GM18511 (cell line): ENCODE results near the gene FCN1.

Source experiments
- ATAC-seq: cut with Tn5 transposase; IDR thresholded peaks from one replicate; pipeline ENCODE4 v1.9.1; 2021; ENCODE audit warnings: mild to moderate bottlenecking, moderate library complexity; ENCODE audit not compliant: unreplicated experiment

FCN1 gene

DNA sequence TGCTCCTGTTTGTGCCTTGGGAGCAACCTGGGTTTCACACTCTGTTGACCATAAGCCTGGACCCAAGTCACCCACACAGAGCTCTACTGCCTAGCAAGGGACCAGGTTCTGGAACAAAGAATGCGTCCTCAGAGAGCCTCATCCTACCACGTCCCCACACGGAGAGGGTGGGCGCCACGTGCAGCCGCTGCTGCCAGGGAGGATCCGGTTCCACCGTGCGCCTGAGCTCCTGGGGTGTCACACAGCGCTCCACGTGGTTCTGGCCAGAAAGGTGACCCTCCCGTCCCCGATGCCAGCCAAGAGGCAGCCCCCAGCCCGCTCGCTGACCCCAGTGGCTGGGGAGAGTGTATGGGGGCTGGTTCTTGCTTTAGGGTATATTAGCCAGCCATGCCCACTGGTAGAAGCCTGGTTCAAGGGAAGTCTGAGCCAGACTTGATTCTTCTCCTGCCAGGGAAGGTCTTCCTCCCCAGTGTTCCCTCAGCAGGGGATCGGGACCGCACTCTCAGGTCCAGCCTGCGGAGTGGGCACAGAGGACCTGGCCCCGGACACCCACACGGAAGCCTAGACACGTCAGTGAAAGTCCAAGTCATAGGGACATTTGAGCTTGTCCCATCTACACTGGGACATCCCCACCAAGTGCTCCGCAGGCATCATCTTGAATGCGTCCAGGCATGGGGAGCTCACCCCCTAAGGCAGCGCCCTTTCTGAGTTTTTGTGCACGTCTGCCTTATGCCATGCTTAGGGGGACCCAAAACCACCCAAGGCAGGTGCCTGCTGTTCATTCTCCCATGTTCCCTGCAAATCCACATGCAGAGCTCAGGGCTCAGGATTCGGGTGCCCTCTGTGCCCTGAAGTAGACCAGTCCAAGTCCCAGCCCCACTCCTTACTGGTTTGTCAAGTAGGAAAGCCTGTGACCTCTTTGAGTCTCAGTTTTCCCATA, 2.4 kb downstream of the FCN1 start:
- ATAC-seq = no peak

DNA sequence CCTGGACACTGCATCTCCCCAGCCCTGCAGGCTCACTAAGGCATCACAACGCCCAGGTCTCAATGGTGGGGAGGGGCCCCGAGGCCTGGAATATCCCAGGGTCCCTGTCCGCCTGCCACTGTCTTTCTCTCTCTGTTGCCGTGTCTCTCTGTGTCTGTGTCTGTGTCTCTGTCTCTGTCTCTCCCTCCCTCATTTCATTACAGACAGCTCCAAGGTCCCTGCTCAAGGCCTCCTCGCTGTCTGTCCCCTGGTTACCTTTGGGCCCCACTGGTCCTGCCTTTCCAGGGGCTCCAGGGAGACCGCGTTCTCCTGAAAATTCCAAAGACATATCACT, 3.2 kb downstream of the FCN1 start:
- no peak for ATAC-seq

DNA sequence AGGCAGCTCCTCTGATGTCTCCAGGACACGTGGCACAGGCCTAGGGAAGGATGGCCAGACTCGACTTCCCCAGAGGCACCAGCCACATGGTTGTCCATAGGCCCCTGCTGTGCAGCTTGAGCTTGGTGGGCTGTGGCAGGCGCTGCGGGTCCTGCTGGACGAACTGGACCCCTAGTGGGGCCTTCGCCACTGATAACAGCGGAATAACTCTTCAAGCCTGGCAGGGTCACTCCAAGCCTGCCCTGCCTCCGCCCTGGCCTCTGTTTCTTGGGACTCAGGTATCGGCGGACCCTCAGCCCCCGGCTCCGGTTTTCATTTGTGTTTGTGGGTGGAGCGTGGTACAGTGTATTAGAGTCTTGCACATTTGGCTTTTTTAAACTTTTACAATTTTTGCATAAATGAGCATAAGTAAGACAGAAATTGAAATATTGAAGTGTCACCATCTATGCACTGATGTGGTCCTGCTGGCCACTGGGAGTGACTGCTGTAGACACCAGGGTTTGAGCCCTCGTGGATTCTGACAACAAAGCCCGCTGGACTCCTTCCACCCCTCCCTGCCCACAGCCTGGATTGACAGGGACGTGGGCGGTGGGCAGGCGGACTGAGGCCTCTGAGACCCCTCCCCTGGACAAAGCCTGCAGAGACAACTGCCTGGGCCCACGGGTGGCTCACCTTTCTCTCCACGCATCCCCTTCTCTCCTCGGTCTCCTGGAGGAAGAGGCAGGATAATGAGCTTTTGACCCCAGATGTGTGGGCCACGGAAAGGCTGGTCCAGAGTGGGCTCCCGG, 3.8 kb downstream of the FCN1 start:
- ATAC-seq = no peak

DNA sequence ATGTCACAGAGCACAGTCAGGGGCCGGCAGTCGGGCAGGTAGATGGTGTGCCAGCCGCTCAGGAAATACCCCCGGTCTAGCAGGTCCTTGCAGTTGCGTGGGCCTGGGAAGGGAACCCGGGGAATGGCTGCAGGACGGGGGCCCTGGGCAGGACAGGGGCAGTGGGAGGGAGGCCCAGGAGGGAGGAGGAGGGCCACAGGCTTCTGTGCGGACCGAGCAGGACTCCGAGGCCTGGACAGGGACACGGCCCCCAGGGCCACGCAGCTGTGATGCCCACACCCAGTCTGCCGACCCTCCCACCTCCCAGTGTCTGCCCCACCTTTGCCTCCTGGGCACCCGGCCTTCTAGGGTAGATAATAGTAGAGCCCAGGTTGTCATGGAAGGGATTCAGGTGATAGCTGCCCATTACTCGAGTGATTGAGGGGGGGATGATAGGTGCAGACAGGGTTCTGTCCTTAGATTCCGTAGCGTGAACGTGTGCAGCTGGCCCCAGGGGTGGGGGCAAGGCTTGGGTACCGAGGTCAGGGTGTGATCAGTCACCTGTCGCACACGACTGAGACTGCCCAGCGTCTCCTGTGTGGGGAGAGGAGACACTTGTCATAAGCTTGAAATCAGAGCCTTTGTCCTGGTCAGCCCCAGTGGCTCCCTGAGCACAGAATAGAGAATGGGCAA, 4.5 kb downstream of the FCN1 start:
- no peak for ATAC-seq

DNA sequence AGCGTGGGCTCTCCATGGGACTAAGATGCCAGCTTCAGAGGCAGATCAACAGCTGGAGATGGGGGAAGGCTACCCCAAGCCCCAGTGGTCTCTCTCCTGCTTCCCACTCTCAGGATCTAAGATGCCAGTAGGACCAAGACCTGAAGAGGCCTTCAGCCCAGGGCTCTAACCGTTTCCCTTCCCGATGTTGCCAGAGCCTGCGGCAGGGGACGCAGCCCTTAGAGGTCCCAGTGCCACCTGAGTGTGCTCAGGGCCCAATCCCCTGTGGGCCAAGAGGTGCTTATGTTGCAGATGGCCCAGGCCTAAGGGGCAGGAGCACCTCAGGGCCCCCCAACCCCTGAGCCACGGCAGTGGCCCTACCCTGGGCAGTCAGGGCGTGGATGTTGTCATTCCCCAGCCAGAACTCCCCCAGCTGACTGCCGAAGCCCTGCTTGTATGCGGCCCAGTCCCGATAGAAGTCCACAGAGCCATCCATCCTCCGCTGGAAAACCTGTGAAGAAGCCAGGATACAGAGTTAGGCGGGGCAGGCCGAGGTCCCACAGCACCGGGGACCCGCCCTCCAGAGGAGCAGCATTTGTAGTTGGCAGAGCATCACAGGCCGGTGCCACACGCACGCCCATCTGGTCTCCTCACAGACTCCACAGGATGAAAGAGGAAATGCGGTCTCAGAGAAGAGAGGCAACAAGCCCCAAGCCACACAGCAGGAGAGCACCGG, 5.4 kb downstream of the FCN1 start:
- no peak for ATAC-seq

DNA sequence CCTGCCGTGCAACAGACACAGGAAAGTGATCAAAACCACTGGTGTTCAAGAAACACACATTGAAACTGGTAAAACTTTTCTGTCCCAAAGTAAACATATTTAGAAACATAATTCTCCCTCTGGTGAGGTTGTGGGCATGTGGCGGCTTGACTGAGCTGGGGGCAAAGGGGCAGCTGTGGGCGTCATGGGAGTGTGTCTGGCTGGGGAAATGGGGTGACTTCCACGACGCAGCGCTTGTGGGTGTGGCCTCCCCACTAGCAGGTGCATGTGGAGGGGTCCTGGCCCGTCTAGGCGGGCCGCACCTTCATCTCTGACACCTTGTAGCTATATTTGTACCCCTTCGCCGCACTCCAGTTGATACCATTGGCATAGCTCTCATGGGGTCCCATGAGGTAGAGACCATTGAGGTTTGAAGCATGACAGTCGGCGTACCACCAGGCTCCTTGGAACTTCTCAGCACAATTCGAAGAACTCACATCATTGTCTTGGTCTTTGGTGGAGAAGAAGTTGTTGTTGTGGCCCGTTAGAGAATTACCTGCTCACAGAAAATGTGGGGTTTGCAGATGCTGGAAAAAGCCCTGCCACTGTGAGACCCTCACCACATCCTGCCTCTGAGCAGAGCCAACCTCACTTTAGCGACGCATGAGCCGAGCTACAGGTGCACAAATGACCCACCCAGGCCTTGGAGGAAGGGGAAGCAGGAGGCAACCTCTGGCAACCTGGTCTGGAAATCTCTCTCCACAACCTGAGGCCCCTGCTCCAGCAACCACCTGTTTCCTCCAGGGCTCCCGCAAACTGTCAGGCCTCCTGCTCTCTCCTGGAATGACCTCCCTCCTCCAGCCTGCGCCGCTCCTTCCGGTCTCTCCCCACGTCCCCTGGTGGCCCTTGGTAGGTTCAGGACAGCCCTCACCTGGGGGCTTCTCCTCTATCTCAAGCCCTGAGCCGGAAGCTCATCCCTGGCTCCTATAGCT, 7.9 kb downstream of the FCN1 start:
- no peak for ATAC-seq

DNA sequence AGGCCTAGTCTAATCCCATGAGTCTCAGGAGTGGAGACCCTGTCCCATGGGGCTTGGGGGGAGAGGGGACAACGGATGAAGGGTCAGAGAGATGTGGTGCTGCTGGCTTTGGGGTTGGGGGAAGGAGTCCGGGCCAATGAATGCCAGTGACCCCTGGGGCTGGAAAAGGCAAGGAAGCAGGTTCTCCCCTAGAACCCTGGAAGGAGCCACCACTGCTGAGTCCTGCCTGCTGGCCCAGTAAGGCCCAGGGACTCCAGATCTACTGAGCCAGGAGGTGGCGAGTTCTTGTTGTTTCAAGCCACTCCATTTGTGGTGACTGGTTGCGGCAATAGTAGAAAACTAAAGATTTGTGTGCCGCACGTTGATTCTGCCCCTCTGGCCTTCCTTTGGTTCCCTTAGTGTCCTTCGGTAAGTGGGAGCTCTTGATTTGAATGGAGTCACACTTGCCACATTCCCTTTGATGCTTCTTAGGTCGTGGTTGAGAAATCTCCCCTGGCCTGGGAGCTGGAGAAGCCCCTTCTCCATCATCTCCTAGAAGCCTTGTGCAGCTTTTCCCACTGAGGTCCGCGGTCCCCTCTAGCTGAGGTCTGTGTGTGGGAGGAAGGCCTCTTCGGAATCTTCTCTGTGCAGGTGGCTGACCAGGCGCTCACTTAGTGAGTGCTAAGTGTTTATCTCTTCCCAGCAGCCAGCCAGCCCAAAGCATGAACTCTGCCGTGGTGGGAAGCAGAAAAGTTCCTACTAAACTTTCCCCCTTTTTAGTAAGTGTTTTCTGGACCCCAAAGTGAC, 9.0 kb downstream of the FCN1 start:
- no peak for ATAC-seq

DNA sequence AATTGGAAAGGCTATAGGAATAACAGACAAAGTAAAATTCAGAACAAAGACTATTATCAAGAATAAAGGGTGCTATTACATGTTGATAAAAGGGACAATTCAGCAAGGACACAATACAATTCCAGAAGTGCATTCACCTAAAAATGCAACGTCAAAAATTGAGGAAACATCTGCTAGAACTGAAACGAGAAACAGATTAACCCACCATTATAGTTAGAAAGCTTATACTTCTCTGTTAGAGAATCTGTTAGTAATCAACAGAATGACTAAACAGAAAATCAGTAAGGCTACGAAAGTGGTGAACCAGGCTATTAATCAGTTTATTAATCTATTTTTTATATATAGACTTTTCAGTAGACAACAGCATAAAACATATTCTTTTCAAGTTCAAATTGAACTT, 14.8 kb downstream of the FCN1 start:
- no peak for ATAC-seq

DNA sequence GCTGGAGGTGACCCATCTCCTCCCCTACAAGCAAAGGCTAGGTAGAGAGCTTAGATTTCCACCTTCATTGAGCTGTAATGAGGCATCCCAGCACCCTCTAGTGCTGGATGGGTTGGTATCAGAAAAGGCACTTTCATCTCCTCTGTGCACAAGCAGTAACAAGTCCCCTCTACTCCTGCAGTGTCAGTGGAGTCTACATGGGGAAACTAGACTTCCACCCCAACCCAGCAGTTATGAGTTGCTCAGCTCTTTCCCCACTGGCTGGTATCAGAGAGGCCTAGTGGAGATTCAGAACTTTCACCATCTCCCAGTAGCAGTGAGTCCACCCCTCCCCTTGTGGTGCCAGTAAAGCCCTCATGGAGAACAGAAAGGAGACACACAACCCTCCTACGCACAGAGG, 17.9 kb downstream of the FCN1 start:
- no peak for ATAC-seq

DNA sequence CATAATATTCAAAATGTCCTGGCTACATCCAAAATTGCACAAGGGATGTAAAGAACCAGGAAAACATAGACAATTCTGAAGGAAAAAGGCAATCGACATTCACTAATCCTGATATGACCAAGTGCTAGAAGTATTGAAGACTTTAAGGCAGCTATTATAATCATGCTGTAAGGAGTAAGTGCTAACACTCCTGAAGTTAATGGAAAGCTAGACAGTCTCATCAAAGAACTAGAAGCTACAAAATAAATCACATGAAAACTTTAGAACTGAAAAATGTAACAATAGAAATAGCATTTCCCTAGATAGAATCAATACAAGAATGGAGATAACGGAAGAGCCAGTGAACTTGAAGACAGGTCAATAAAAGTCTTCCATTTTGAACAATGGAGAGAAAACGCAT, 18.5 kb downstream of the FCN1 start:
- ATAC-seq = no peak

DNA sequence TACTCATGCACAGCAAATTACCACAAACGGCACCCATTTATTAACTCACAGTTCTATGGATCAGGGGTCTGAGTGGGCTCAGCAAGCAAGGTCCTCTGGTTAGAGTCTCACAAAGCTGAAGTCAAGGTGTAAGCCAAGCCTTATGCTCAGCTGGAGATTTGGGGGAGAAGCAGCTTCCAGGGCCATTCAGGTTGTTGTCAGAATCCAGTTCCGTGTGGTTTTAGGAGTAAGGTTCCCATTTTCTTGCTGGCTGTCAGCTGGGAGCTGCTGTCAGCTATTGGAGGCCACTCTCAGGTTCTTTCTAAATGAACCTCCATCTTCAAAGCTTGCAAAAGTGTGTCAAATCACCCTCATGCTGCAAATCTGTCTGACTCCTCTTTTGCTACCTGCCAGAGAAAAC, 19.4 kb downstream of the FCN1 start:
- no peak for ATAC-seq

DNA sequence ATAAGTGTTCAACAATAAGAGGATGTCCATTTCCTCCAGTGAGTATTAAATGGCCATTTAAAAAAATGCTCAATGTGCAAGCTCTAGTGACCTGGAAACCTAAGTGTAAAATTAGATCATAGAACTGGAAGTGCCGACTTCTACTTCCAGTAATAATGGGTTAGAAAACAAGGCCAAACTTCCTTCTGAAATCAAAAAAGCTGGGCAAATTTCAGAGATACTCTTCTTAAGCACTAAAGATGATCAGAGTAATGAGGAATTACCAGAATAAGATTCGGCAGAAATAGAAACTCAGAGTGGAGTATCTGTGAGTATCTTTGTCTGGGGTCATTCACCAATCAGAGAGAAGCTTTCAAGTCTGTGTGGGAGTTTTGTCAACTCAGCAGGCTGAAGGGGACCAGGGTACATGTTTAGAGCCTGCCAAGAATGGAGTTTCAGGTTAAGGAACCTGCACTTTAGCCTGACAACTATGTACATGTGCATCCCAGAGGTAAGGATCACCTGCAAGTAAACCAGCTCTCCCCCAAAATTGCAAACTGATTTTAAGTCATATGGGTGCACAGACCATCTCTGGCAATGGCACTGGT, 20.0 kb downstream of the FCN1 start:
- no peak for ATAC-seq

DNA sequence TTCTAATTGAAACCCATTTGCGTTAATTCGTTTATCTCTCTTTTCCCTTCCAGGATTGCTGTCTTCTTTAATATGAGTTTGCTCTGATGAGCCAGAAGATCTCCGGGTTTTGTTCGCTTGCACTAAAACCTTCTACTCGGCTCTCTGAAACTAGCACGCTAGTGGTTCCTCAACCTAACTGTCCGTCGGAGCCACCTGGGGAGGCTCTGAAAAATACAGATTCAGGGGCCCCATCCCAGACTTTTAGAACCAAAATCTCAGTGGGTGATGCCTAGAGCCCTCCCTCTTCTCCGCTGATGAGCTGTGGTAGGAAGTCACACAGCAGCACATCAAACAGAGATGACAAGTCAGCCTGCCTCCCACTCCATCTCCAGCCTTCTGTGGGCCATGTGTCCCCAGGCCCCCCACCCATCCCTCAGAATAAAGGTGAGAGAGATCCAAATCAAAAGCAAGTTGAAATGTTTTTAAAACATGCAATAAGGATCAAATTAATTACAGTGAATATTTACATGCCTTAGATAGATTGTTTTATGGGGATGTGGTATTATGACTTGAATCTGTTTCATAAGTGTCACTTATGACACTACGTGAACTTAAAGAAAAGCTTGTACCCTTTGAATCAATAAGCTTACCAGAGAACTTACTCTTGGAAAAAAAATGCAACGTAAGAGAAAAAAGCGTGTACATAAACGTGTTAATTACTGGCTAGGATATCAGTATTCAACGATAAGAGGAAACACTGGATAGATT, 20.7 kb downstream of the FCN1 start:
- no peak for ATAC-seq

DNA sequence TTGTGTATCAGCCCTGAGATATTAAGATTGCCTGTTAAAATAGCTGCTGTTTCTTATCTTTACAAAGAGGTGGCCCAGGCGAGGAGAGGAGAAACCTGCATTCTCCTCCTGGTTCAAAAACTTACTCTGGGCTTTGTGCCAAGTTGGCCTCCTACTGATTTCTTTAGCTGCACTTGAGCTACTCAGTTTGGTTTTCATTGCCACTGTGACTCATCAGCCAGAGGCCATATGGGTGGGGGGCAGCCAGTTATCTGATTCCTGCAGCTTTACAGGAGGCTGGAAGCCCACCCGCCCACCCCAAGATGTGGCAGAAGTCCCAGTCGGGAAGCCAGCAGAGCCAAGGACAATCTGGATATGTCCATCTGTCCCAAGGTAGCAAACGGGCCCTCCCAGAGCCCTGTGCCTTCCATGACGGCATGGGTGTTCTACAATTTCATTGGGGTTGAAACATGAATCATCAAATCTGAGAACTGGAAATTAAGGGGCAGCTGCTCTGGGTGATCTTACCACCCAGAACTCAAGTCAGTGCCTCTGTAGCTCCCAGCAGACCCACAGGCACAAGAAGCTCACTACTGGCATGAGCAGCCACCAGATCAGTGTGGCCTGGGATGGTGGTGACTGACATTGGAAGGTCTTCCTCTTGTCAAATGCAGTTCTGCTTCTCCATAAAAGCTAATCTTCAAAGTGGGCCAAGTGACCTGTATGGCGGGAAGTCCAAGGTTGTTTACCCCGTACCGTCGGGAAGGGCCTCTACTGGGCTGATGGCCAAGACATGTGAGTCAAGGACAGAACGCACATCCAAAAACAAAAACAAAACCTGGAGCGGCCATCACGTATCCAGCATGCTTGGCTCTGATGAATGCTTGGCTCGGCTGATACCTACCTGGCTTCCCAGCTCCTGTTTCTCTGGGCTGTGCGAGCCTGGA, 21.5 kb downstream of the FCN1 start:
- ATAC-seq = no peak

DNA sequence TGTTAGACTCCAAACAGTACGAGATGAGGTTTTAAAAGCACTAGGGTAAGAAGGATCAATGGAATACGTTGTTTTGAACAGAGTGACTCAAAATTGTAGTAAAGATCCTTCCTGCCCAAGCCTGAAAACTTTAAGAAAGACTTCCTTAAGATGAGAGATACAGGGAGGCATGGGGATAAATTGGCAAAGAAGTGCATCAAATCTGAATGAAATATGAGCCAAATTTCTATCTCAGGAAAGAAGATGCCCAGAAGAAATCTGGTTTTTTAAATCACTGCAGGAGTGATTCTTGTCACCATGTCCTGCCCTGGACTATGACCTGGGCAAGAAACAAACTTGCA, 22.2 kb downstream of the FCN1 start:
- ATAC-seq = no peak

DNA sequence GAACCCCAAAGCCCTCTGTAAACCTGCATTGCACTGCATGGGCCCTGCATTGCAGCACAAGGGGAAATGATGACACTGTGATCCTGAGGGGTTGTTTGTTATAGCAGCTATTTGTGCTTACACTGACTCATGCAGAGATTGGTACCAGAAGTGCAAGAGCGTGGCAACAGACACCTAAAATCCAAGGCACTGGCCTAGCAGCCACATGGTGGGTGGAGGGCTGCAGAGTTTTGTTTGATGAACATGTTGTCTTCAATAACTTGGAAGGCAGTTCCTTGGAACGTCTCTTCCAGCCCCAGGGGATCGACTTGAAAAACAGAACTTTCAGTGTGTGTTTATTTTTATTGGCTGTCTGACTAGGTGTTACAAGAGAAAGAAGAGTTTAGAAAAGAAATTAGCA, 22.6 kb downstream of the FCN1 start:
- ATAC-seq = no peak
